Activated CD8-positive, alpha-beta memory T cell treated with anti-CD3 and anti-CD28 coated beads, Interleukin-2, amount 50 U/mL, for 1 hour (primary cell): Measurements from ENCODE around the gene VSTM2B.

Source experiments
- DNase-seq: peaks from one replicate; pipeline ENCODE4 v3.0.0-alpha.2; 2020; ENCODE audit errors: extremely low read depth

Gene VSTM2B

GRCh38 chr19:29591670-29592069 lies 65.9 kb downstream of the VSTM2B start:
- DNase-seq = no peak

GRCh38 chr19:29593869-29594268 lies 68.1 kb downstream of the VSTM2B start:
- no peak for DNase-seq

- DNase-seq = no peak
Measured at GRCh38 chr19:29596080-29596727, 70.4 kb downstream of the VSTM2B start.

- DNase-seq = no peak
Measured at GRCh38 chr19:29596885-29597525, 71.2 kb downstream of the VSTM2B start.

- DNase-seq = no peak
Measured at GRCh38 chr19:29598036-29598435, 72.2 kb downstream of the VSTM2B start.

- DNase-seq = no peak
Measured at GRCh38 chr19:29598496-29598895, 72.7 kb downstream of the VSTM2B start.

- no peak for DNase-seq
Measured at GRCh38 chr19:29603308-29603707, 77.5 kb downstream of the VSTM2B start.

GRCh38 chr19:29605653-29606419 lies 80.0 kb downstream of the VSTM2B start, which contains the start of gene POP4:
Gene POP4 (plus strand): TSS chr19:29606283. CDS start chr19:29606319, 36 bp downstream.
- peak; percentile 94 for DNase-seq

- DNase-seq = no peak
Measured at GRCh38 chr19:29606420-29606747, 80.6 kb downstream of the VSTM2B start.

- no peak for DNase-seq
Measured at GRCh38 chr19:29609636-29610035, 83.8 kb downstream of the VSTM2B start.

- DNase-seq = no peak
Measured at GRCh38 chr19:29610213-29610573, 84.4 kb downstream of the VSTM2B start.

- DNase-seq = peak; percentile 75
Measured at GRCh38 chr19:29610574-29611271, 84.9 kb downstream of the VSTM2B start.

GRCh38 chr19:29612121-29612520 lies 86.3 kb downstream of the VSTM2B start:
- DNase-seq = no peak

GRCh38 chr19:29612801-29613595 lies 87.2 kb downstream of the VSTM2B start:
- DNase-seq = no peak

GRCh38 chr19:29614046-29614445 lies 88.3 kb downstream of the VSTM2B start:
- no peak for DNase-seq
